Left ventricle myocardium superior (tissue), 1 donor: ENCODE results near the gene PRRT1. TPM values are rescaled to one million over a fixed set of nuclear protein-coding genes. Genes with fewer than 3 reads are reported as not detected.

ENCODE experiments used
- ATAC-seq: fragments of 200-7000 bp; cut with Tn5 transposase; one replicate; pipeline ENCODE4 v1.9.1; 2020; ENCODE audit warnings: mild to moderate bottlenecking, moderate library complexity
- DNase-seq: peaks from one replicate; pipeline ENCODE4 v3.0.0-alpha.2; 2020
- intact Hi-C: fragments of 100-400 bp; cut with micrococcal nuclease; formaldehyde crosslinking; loops from one replicate; pipeline ENCODE4 v1.11.0; 2022
- total RNA-seq: library from RNA; stranded (reverse); fragmentation: NEBNext Ultra II Directional; extraction: Animal tissue kit (Norgen Biotek cat#: 25700); gene quantifications from one replicate; pipeline ENCODE4 v1.2.1, GENCODE V29; 2021
- donor health status: DM: no; HTN: yes; CAD: no; lungs with severe emphysema.

Gene PRRT1
- total RNA-seq, 1 donor from 2014 or later: 0.27 TPM

- intact Hi-C loops: no loop called here
- no peak for DNase-seq
Measured at GRCh38 chr6:32133786-32134185, 18.0 kb downstream of the PRRT1 start.

GRCh38 chr6:32132110-32132509, 19.6 kb downstream of the PRRT1 start:
- DNase-seq: no peak
- intact Hi-C loops: no loop called here
- ATAC-seq: no peak

More at GRCh38 chr6:32133786-32134185, 18.0 kb downstream of the PRRT1 start:
- ATAC-seq: no peak

GRCh38 chr6:32131439-32131948, 20.2 kb downstream of the PRRT1 start:
- intact Hi-C loops: no loop called here
- no peak for DNase-seq
- no peak for ATAC-seq

- no peak for DNase-seq
Measured at GRCh38 chr6:32129297-32130088, 22.2 kb downstream of the PRRT1 start.

GRCh38 chr6:32128751-32129296, 22.9 kb downstream of the PRRT1 start:
- no peak for DNase-seq
- no peak for ATAC-seq
- intact Hi-C loops: loop anchor here (10.0 kb wide), 1 partner anchor 46 kb away; the partner anchor contains the start of genes AGPAT1 and RNF5

More at GRCh38 chr6:32129297-32130088, 22.2 kb downstream of the PRRT1 start:
- intact Hi-C loops: loop anchor here (10.0 kb wide), 1 partner anchor 45 kb away; the partner anchor contains the start of genes AGPAT1 and RNF5
- ATAC-seq: peak; percentile 61

GRCh38 chr6:32127717-32128592, 23.8 kb downstream of the PRRT1 start, which contains the start of gene ATF6B:
Gene ATF6B (minus strand): TSS chr6:32128246. CDS start chr6:32128207, 39 bp downstream.
- ATAC-seq (peak; percentile 93), DNase-seq (peak; percentile 97)
- intact Hi-C loops: loop anchor here (10.0 kb wide), 1 partner anchor 47 kb away; the partner anchor contains the start of genes AGPAT1 and RNF5

- ATAC-seq (no peak), DNase-seq (no peak)
- intact Hi-C loops: loop anchor here (10.0 kb wide), 1 partner anchor 47 kb away; the partner anchor contains the start of genes AGPAT1 and RNF5
Measured at GRCh38 chr6:32127409-32127716, 24.4 kb downstream of the PRRT1 start.

GRCh38 chr6:32126880-32127279, 24.9 kb downstream of the PRRT1 start:
- DNase-seq: no peak
- ATAC-seq: no peak
- intact Hi-C loops: loop anchor here (10.0 kb wide), 1 partner anchor 48 kb away; the partner anchor contains the start of genes AGPAT1 and RNF5

GRCh38 chr6:32123681-32124080, 28.1 kb downstream of the PRRT1 start:
- DNase-seq (no peak), ATAC-seq (no peak)
- intact Hi-C loops: loop anchor here (10.0 kb wide), 1 partner anchor 51 kb away; the partner anchor contains the start of genes AGPAT1 and RNF5

GRCh38 chr6:32120573-32121059, 31.1 kb downstream of the PRRT1 start:
- intact Hi-C loops: loop anchor here (10.0 kb wide), 1 partner anchor 54 kb away; the partner anchor contains the start of genes AGPAT1 and RNF5
- ATAC-seq (no peak), DNase-seq (no peak)

GRCh38 chr6:32118782-32119628, 32.7 kb downstream of the PRRT1 start:
- DNase-seq: peak; percentile 92
- intact Hi-C loops: no loop called here
- peak; percentile 76 for ATAC-seq

- DNase-seq: no peak
- intact Hi-C loops: no loop called here
- ATAC-seq: no peak
Measured at GRCh38 chr6:32117461-32117860, 34.3 kb downstream of the PRRT1 start.

GRCh38 chr6:32116674-32117073, 35.1 kb downstream of the PRRT1 start:
- ATAC-seq: no peak
- intact Hi-C loops: no loop called here

GRCh38 chr6:32115623-32116022, 36.1 kb downstream of the PRRT1 start:
- intact Hi-C loops: no loop called here
- no peak for ATAC-seq
- DNase-seq: no peak

More at GRCh38 chr6:32116674-32117073, 35.1 kb downstream of the PRRT1 start:
- DNase-seq: no peak

- intact Hi-C loops: no loop called here
- DNase-seq: no peak
Measured at GRCh38 chr6:32114796-32115195, 36.9 kb downstream of the PRRT1 start.

GRCh38 chr6:32113386-32114352, 38.1 kb downstream of the PRRT1 start:
- ATAC-seq: peak; percentile 70
- intact Hi-C loops: no loop called here
- DNase-seq: peak; percentile 90

More at GRCh38 chr6:32114796-32115195, 36.9 kb downstream of the PRRT1 start:
- no peak for ATAC-seq
